OCI-LY3 (cell line): Measurements from ENCODE around the gene F5.
A peak's percentile ranks its signal among the peaks of the same experiment; 100 is the strongest.

Experiments used
- H2AFZ ChIP-seq: fragments of 200-600, 300-600 bp; shearing (Covaris generic); 2 replicates; pipeline ENCODE4 v1.6.0; 2014; ENCODE audit warnings: antibody characterized with exemption, low read depth, low read length
- H3K27ac ChIP-seq: fragments of 200-600, 300-600 bp; sonication (generic); 2 replicates; pipeline ENCODE4 v1.5.1; 2014; ENCODE audit warnings: mild to moderate bottlenecking, low read length, moderate library complexity, mixed read lengths
- H3K27me3 ChIP-seq: fragments of 200-600, 300-600 bp; sonication (generic); 2 replicates; pipeline ENCODE4 v1.6.1; 2014; ENCODE audit warnings: low read depth, low read length, mixed read lengths
- H3K36me3 ChIP-seq: fragments of 200-600, 300-600 bp; sonication (generic); replicated peaks from 2 replicates; pipeline ENCODE3; 2014; ENCODE audit warnings: low read depth, low read length, mixed read lengths
- H3K4me1 ChIP-seq: fragments of 300-600, 200-600 bp; sonication (generic); 2 replicates; pipeline ENCODE4 v1.6.1; 2014; ENCODE audit warnings: low read length, mixed read lengths
- H3K4me2 ChIP-seq: fragments of 200-600, 300-600 bp; sonication (generic); 2 replicates; pipeline ENCODE4 v1.6.1; 2014; ENCODE audit warnings: low read length, mixed read lengths
- H3K4me3 ChIP-seq: fragments of 300-600, 200-600 bp; sonication (generic); 2 replicates; pipeline ENCODE4 v1.5.1; 2014; ENCODE audit warnings: antibody characterized with exemption, mild to moderate bottlenecking, low read length, moderate library complexity
- H3K79me2 ChIP-seq: fragments of 300-600, 200-600 bp; shearing (Covaris generic); 2 replicates; pipeline ENCODE4 v1.6.1; 2014; ENCODE audit warnings: mild to moderate bottlenecking, low read length, mixed read lengths
- H3K9ac ChIP-seq: fragments of 300-600, 200-600 bp; shearing (Covaris generic); 2 replicates; pipeline ENCODE4 v1.6.0; 2014; ENCODE audit warnings: mild to moderate bottlenecking, low read length, moderate library complexity
- H3K9me3 ChIP-seq: fragments of 200-600, 300-600 bp; shearing (Covaris generic); 2 replicates; pipeline ENCODE4 v1.6.1; 2014; ENCODE audit warnings: low read length, mixed read lengths; ENCODE audit not compliant: insufficient read depth
- H4K20me1 ChIP-seq: fragments of 200-600, 300-600 bp; sonication (generic); 2 replicates; pipeline ENCODE4 v1.6.1; 2016; ENCODE audit warnings: low read length, mixed read lengths; ENCODE audit not compliant: insufficient read depth
- EZH2phosphoT487 ChIP-seq: fragments of 200-600 bp; shearing (Covaris generic); IDR thresholded peaks from 2 replicates; pipeline ENCODE4 v1.6.1; 2018; ENCODE audit warnings: antibody characterized with exemption, mixed run types, low read depth
- TF ChIP-seq, protein P1 (sequence below): fragments of 200-600, 300-600 bp; sonication (generic); IDR thresholded peaks from 2 replicates; pipeline ENCODE4 v1.5.1; 2014; ENCODE audit warnings: antibody characterized with exemption, low read length, low read depth

Gene F5

DNA sequence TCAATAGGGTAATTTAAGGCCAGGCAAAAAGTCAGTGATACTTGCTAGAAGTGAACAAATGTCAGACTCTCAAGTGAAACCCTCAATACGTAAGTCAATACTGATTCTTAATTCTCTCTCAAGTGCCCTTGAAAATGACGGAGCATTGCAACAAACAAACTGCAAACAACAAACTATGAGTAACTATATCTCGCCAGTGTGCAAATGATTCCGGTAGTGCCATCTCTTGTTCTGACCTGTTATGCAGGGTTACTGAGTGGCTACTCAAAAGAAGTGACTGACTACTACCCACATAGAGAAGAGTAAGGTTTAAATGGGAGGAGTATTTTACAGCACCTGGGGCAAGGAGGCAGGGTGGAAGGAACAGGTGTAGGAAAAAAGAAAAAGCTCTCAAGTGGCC lies 102.2 kb downstream of the F5 start:
- Histone ChIP-seq H3K9me3 (no peaks in the 10 kb centered on the region), H3K4me2 (peak overlapping the region; percentile 96), H4K20me1 (peaks cover 55% of the 10 kb centered on the region), H3K79me2 (peaks cover 74% of the 10 kb centered on the region), H3K27ac (peak overlapping the region; percentile 44; the same call in 1 of the 2 replicates), H3K4me1 (peaks cover 55% of the 10 kb centered on the region), H2AFZ (no peak overlapping the region), H3K36me3 (peaks cover 29% of the 10 kb centered on the region), H3K4me3 (peak overlapping the region; percentile 83), H3K9ac (peak overlapping the region; percentile 85), H3K27me3 (no peaks in the 10 kb centered on the region)
- TF ChIP-seq, protein P1, sequence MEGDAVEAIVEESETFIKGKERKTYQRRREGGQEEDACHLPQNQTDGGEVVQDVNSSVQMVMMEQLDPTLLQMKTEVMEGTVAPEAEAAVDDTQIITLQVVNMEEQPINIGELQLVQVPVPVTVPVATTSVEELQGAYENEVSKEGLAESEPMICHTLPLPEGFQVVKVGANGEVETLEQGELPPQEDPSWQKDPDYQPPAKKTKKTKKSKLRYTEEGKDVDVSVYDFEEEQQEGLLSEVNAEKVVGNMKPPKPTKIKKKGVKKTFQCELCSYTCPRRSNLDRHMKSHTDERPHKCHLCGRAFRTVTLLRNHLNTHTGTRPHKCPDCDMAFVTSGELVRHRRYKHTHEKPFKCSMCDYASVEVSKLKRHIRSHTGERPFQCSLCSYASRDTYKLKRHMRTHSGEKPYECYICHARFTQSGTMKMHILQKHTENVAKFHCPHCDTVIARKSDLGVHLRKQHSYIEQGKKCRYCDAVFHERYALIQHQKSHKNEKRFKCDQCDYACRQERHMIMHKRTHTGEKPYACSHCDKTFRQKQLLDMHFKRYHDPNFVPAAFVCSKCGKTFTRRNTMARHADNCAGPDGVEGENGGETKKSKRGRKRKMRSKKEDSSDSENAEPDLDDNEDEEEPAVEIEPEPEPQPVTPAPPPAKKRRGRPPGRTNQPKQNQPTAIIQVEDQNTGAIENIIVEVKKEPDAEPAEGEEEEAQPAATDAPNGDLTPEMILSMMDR, result no peak
- TF ChIP-seq EZH2phosphoT487, result no peak

DNA sequence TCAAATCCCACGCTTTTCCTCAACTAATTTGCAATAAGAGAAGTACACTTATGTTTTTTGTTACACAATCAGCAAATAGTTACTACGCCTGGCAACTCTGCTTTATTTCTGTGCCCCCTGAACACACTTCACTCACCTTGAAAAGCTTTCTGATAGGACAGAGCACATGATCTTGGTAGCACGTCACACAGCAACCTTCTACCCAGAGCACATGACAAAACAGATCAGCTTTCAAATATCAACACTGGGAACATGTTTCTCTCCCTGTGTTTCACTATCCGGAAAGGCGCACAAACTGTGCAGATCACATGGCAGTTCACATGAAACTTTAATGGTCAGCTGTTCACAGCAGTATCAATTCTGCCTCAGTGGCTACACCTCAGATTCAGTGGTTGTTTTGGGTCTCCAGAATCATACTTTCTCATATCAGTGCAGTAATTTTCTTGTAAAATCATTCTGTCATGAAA lies 102.7 kb downstream of the F5 start:
- TF ChIP-seq EZH2phosphoT487, result no peak
- TF ChIP-seq, protein P1, result no peak
- peaks cover 55% of the 10 kb centered on the region for H3K4me1 ChIP-seq
- H3K79me2 ChIP-seq, result peaks cover 79% of the 10 kb centered on the region
- peaks cover 29% of the 10 kb centered on the region for H3K36me3 ChIP-seq
- no peaks in the 10 kb centered on the region for H3K9me3 ChIP-seq
- peak overlapping the region; percentile 85 for H3K9ac ChIP-seq
- H3K27ac ChIP-seq, result no peak overlapping the region
- no peaks in the 10 kb centered on the region for H3K27me3 ChIP-seq
- H3K4me3 ChIP-seq, result peak overlapping the region; percentile 83
- H2AFZ ChIP-seq, result no peak overlapping the region
- H4K20me1 ChIP-seq, result peaks cover 61% of the 10 kb centered on the region
- H3K4me2 ChIP-seq, result peak overlapping the region; percentile 96

DNA sequence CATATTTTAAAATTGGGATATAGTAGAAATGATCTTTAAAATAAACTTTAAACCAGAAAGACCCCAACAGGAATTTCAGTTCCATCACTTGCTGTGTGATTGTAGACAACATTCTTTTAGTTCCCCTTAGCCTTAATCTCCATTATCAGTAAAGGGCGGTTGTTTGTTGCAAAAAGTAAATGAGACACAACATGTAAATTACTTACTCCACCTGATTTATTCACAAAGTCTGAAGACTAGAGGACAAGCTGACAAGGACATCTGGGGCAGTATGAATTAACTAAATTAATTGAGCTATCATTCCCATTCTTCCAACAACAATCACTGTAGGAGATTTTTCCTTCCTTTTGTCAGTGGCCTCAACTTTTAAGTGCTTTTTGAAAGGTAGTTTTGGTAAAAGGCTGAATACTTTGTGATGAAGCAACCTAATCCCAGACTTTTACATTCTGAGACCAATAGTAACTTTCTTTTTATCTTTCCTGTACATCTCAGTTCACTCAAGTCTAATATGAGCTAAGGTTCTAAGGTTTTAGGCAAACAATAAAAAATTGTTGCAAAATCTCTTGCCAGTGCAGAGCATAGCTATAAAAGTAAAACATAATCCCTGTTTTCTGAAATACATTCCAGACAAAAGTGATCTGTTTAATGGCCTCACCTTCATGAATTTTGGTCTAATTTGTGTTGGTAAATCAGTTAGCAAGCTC lies 106.8 kb downstream of the F5 start:
- H3K27ac ChIP-seq, result no peak overlapping the region
- no peak overlapping the region for H2AFZ ChIP-seq
- H3K9me3 ChIP-seq, result no peaks in the 10 kb centered on the region
- no peak overlapping the region for H3K4me2 ChIP-seq
- no peak overlapping the region for H3K4me3 ChIP-seq
- TF ChIP-seq, protein P1, result no peak
- TF ChIP-seq EZH2phosphoT487, result no peak
- no peak overlapping the region for H3K9ac ChIP-seq
- peaks cover 90% of the 10 kb centered on the region for H3K79me2 ChIP-seq
- no peaks in the 10 kb centered on the region for H3K27me3 ChIP-seq
- H3K36me3 ChIP-seq, result peaks cover 51% of the 10 kb centered on the region
- H4K20me1 ChIP-seq, result peaks cover 69% of the 10 kb centered on the region
- peaks cover 41% of the 10 kb centered on the region for H3K4me1 ChIP-seq

DNA sequence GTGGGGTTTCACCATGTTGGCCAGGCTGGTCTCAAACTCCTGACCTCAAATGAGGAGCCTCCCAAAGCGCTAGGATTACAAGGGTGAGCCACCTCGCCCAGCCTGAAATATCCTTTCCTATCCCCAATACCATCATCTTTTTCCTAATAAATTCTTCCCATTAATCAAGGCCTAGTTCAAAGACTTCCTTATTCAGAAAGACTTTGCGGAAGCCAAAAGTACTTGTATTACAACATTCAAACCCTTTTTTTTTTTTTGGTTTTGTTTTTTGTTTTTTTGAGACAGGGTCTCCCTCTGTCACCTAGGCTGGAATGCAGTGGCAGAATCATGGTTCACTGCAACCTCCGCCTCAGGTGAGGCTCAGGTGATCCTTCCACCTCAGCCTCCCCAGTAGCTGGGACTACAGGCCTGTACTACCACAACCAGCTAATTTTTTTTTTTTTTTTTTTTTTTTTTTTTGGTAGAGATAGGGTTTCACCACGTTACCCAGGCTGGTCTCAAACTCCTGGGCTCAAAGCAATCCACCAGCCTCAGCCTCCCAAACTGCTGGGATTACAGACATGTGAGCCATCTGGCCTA lies 108.1 kb downstream of the F5 start:
- Histone ChIP-seq H2AFZ (no peak overlapping the region), H3K4me2 (no peak overlapping the region), H3K4me1 (peaks cover 28% of the 10 kb centered on the region), H3K4me3 (no peak overlapping the region), H3K9me3 (no peaks in the 10 kb centered on the region), H3K9ac (no peak overlapping the region), H3K36me3 (peaks cover 48% of the 10 kb centered on the region), H3K27me3 (no peaks in the 10 kb centered on the region), H3K79me2 (peaks cover 77% of the 10 kb centered on the region), H3K27ac (no peak overlapping the region), H4K20me1 (peaks cover 56% of the 10 kb centered on the region)
- no peak for TF ChIP-seq EZH2phosphoT487
- TF ChIP-seq, protein P1, result no peak
